GM19395 (cell line): ENCODE results near the gene TCF7L2.
"Not testable (repeated sequence)": the region's sequence is repeated elsewhere in the genome, so short reads cannot be mapped to it uniquely, and the experiment has no call there.

Experiments
- ATAC-seq: cut with Tn5 transposase; IDR thresholded peaks from one replicate; pipeline ENCODE4 v1.9.1; 2021; ENCODE audit warnings: mild to moderate bottlenecking, moderate library complexity; ENCODE audit not compliant: unreplicated experiment

TCF7L2 gene

GRCh38 chr10:113089551-113089950, 139.5 kb downstream of the TCF7L2 start:
- ATAC-seq: no peak

- ATAC-seq: no peak
Observed at GRCh38 chr10:113091920-113092319, 141.9 kb downstream of the TCF7L2 start.

- ATAC-seq: peak; percentile 65
Observed at GRCh38 chr10:113093188-113094113, 143.4 kb downstream of the TCF7L2 start.

DNA sequence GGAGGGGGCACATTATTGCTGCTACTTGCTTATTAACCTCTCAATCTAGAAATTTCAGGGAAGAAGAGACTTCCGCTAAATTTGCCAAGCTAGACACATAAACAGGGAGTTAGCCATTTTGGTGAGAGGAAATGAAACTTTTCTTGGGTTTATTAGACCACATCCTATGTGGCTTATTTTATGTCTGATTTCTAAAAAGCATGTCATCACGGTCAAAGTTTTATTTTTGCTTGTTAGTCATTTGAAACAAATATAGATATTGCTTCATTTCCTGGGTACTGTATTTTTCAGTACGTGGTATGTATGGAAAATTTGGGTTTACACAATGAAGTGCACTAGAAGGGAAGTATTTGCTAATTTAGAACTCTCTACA, 144.1 kb downstream of the TCF7L2 start:
- ATAC-seq: peak; percentile 83

DNA sequence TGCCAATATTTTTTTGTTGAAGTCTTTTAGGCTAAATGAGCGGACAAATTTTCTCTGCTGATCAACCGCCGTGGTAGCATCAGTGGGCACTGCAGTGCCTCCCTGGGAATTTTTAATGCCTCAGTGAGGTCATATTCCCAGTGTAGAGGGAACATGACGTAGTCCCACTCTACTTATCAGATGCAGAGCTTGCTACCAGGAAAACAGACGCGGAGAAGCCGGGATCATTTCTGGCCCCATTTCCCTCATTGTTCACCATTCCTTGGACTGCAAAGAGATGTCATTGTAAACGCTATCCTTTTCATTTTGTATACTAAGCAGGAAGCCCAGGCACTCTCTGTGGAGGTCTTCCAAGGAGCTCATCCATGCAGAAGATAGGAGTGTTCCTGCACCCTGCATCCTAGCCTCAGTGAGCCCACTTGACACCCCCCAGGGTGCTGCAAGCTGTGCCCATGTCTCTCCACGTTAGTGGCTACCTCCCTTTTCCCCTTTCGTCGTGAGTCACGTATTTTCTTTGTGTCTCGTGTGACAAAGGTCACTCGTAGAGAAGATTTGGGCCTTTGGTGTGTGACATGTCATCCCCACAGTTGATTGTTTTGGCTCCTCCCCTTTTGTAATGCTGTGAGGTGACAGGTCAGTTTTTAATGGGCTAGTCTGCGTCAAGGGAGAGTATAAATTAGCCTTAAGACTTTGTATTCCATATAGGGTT, 145.5 kb downstream of the TCF7L2 start:
- no peak for ATAC-seq

GRCh38 chr10:113096128-113096996, 146.3 kb downstream of the TCF7L2 start:
- ATAC-seq: no peak

GRCh38 chr10:113097036-113097435, 147.0 kb downstream of the TCF7L2 start:
- ATAC-seq: no peak

GRCh38 chr10:113099431-113100183, 149.6 kb downstream of the TCF7L2 start:
- ATAC-seq: no peak

GRCh38 chr10:113100281-113100680, 150.2 kb downstream of the TCF7L2 start:
- ATAC-seq: no peak

DNA sequence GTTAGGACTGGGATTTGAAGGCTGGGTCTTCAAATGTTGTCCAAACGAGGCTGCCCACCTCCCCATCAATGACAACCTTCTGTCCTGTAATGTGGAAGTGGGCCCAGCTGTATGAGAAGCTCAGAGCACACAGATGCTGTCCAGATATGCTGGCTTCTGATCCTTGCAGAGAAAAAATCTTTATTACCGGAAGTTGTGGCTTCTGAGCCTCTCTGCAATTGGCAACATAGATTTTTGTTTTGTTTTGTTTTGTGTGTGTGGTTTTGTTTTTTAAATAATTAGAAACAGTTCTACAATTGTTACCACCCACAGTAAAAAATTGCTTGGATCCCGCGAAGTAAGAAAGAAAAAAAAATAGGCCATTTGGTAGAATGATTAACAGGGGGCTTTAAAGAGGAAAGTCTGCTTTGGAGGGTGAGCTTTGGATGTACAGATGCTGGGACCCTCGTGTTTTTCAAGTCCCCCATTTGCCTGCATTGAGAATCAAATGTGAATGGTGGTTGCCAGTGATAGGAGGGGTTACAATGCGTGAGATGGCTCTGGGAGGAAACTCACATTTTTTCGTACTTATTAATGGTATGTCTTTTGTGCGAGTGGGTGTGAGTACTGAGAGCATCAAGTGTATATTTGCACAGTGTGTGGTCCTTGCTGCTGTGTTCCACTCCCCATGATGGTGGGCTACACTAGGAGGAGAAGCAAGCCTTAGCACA, 153.2 kb downstream of the TCF7L2 start:
- ATAC-seq: no peak

DNA sequence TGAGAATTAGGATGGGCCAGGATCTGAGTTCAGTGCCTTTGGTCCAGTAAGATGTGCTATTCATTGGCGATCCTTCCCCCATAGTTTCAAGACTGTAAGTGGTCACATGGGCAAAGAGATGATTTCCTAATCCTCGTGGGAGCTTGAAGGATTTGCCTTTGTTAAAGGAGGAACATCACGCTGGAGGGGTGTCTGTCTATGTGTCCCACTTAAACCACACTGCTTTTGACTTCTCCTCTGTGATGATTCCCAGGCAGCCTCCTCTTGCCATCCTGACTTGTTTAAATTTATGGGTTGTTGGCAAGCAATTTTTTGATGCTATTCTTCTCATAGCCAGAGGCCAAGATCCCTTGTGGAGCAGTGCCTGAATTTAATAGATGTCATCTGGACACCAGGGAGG, 154.0 kb downstream of the TCF7L2 start:
- no peak for ATAC-seq

DNA sequence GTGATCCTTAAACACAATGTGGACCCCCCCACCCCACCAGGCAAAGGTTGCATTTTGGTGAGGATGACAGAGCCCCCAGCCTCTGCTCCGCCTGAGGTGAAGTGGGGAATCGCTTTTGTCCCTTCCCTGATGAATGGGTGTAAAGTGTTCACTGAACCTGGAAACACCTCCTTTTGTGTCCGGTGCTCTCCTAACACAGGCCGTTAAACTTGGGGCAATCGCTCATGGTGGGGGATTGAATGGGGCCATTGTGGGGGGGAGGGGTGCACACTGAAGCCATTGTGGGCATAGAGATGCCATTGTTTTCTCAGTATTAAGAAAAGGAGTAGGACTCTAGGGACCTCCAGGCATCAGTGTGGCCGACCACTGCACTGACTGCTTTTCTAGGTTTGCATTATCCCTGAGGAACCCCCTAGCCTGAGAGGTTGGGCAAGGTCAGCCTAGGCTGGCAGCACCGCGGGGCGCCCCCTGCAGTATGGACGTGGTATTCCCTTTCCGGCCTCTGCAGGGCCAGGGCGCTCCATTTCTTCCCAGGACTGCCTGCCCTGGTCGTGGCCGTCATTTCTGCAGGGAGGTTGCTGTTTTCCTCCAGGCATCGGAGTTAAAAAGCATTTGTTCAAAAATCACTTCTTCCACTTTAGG, 158.3 kb downstream of the TCF7L2 start:
- no peak for ATAC-seq

DNA sequence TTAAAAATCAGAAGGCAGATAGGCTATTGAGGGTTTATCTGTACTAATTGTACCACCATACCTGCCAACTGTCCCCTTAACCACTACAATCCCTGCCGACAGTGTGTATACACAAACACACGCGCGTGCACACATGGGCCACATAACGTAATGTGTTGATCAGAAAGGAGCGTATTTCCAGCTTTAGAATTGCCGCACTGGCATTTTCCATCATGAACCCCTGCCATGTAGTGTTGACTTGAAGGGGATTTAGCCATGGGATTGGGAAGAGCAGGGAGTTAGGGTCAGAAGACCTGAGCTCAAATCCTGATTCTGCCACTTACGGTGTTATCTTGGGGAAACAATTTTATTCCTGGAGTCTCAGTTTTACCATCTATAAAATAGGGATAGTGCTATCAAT, 158.9 kb downstream of the TCF7L2 start:
- ATAC-seq: no peak

GRCh38 chr10:113109482-113109881, 159.4 kb downstream of the TCF7L2 start:
- not testable (repeated sequence) for ATAC-seq

- no peak for ATAC-seq
Observed at GRCh38 chr10:113111260-113111659, 161.2 kb downstream of the TCF7L2 start.

- ATAC-seq: no peak
Observed at GRCh38 chr10:113111900-113112853, 162.1 kb downstream of the TCF7L2 start.

DNA sequence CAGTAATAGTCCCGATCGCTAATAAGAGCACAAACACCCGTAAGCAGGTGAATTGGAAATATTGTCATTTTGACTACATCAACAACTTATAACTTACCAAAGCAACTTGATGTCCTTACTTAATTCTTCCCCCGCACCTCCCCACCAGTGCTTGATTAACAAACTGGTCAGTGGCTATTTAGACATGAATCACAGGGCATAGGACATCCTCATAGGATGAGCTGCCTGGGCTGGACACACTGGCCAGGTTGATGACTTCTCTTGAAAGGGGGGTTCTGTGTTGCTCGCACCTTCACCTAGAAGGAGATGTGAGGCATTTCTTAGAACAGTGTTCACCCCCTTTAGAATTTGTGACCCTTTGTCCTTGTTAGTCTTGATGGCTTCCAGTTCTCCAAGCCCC, 163.2 kb downstream of the TCF7L2 start:
- no peak for ATAC-seq

GRCh38 chr10:113113918-113114317, 163.9 kb downstream of the TCF7L2 start:
- ATAC-seq: no peak
